ENCODE measurements around the gene CNTNAP4.

The CNTNAP4 gene

GRCh38 chr16:76241755-76242154, 35.4 kb upstream of the CNTNAP4 start:
- H3K4me3 ChIP-seq (ENCODE audit: low read depth, low read length), result no peak overlapping the region
- in situ Hi-C loops (cut with HindIII; ENCODE audit: low sequenced_read_pairs), result no loop called here
- no peak for TF ChIP-seq CTCF (IDR thresholded peaks at IDR 0.05; ENCODE audit: low read depth, low read length, missing control alignments)
- no peak for DNase-seq (ENCODE audit: low read depth)

GRCh38 chr16:76243620-76244019, 33.6 kb upstream of the CNTNAP4 start:
- no peak overlapping the region for H3K4me3 ChIP-seq (ENCODE audit: low read depth, low read length)
- in situ Hi-C loops (cut with HindIII; ENCODE audit: low sequenced_read_pairs), result no loop called here
- TF ChIP-seq CTCF (IDR thresholded peaks at IDR 0.05; ENCODE audit: low read depth, low read length, missing control alignments), result no peak
- DNase-seq (ENCODE audit: low read depth), result no peak

- no peak for DNase-seq (ENCODE audit: low read depth)
- in situ Hi-C loops (cut with HindIII; ENCODE audit: low sequenced_read_pairs), result no loop called here
- no peak overlapping the region for H3K4me3 ChIP-seq (ENCODE audit: low read depth, low read length)
- TF ChIP-seq CTCF (IDR thresholded peaks at IDR 0.05; ENCODE audit: low read depth, low read length, missing control alignments), result no peak
These were observed 30.6 kb upstream of the CNTNAP4 start for GRCh38 chr16:76246587-76246986.

- in situ Hi-C loops (cut with HindIII; ENCODE audit: low sequenced_read_pairs), result no loop called here
- DNase-seq (ENCODE audit: low read depth), result peak; percentile 9
- TF ChIP-seq CTCF (IDR thresholded peaks at IDR 0.05; ENCODE audit: low read depth, low read length, missing control alignments), result peak; percentile 73
- no peak overlapping the region for H3K4me3 ChIP-seq (ENCODE audit: low read depth, low read length)
These were observed 11.7 kb upstream of the CNTNAP4 start for GRCh38 chr16:76265434-76266045.

GRCh38 chr16:76268824-76269223, 8.4 kb upstream of the CNTNAP4 start:
- no peak for TF ChIP-seq CTCF (IDR thresholded peaks at IDR 0.05; ENCODE audit: low read depth, low read length, missing control alignments)
- in situ Hi-C loops (cut with HindIII; ENCODE audit: low sequenced_read_pairs), result no loop called here
- no peak overlapping the region for H3K4me3 ChIP-seq (ENCODE audit: low read depth, low read length)
- DNase-seq (ENCODE audit: low read depth), result peak; percentile 2

DNA sequence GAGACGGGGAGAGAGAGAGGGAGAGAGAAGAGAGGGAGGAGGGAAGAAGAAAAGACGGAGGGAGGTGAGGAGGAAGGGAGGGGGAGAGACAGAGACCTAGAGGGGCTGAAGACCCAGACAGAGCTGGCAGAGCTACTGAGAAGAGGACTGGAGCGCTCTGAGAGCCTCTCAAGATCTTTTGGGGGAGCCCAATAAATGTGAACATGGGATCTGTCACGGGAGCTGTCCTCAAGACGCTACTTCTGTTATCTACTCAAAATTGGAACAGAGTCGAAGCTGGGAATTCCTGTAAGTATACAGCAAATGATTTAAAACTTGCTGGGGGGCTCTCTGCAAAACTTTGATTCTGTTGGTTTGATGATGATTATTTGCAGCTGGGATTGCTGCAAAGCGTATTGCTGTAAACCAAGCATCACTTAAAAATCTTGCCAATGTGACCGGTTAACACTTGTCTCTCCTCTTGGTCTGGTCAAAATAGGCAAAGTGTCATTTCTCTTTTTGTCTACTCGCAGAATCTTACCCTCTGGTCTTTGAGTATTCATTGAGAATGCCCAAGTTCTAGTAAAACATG, 344 bp downstream of the CNTNAP4 start:
- no peak overlapping the region for H3K4me3 ChIP-seq (ENCODE audit: low read depth, low read length)

More for the DNA sequence above, 344 bp downstream of the CNTNAP4 start:
- in situ Hi-C loops (cut with HindIII; ENCODE audit: low sequenced_read_pairs), result no loop called here
- TF ChIP-seq CTCF (IDR thresholded peaks at IDR 0.05; ENCODE audit: low read depth, low read length, missing control alignments), result no peak
- DNase-seq (ENCODE audit: low read depth), result no peak

Data from astrocyte of the cerebellum (primary cell).